GM12875 (cell line): ENCODE data around the gene CDC37.

Experiments
- H3K4me3 ChIP-seq: one replicate; pipeline ENCODE4 v1.5.1; 2011; ENCODE audit warnings: low read depth, low read length, control low read depth
- CTCF ChIP-seq: IDR thresholded peaks from 2 replicates; pipeline ENCODE4 v1.5.1; 2011; ENCODE audit warnings: low read depth, mild to moderate bottlenecking, control low read depth, inconsistent platforms, low read length, moderate library complexity, borderline replicate concordance; ENCODE audit not compliant: insufficient read depth

Gene CDC37

GRCh38 chr19:10346509-10346908, 56.8 kb downstream of the CDC37 start:
- TF ChIP-seq CTCF: no peak
- no peak overlapping the region for H3K4me3 ChIP-seq

GRCh38 chr19:10344780-10345179, 58.6 kb downstream of the CDC37 start:
- H3K4me3 ChIP-seq: no peak overlapping the region
- TF ChIP-seq CTCF: no peak

- no peak overlapping the region for H3K4me3 ChIP-seq
- TF ChIP-seq CTCF: no peak
Measured at GRCh38 chr19:10343495-10343894, 59.8 kb downstream of the CDC37 start.
